ENCODE data around the gene ELMO1. TPM values are rescaled to one million over a fixed set of nuclear protein-coding genes. Genes with fewer than 3 reads are reported as not detected.

Gene ELMO1
- total RNA-seq, 1 experiment from 2014 or later: 1.1 TPM

- TF ChIP-seq ZNF274 (IDR thresholded peaks at IDR 0.05; ENCODE audit: low read depth, low read length): no peak
Measured at GRCh38 chr7:37416378-37417106, 32.1 kb downstream of the ELMO1 start (continued).

GRCh38 chr7:37415629-37416028 is 33.0 kb downstream of the ELMO1 start:
- ATAC-seq (no peak), DNase-seq (ENCODE audit: low read depth, low spot score) (no peak)
- intact Hi-C loops (cut with micrococcal nuclease): no loop called here
- Histone ChIP-seq H3K4me3 (replicated peaks in 1 of 2; ENCODE audit: low read depth in 1 of 2, low read length in 2 of 2) (no peak overlapping the region), H3K4me1 (ENCODE audit: control insufficient read depth in 1 of 2, insufficient read depth in 2 of 2, low read length in 2 of 2) (no peaks in the 10 kb centered on the region), H3K36me3 (ENCODE audit: control insufficient read depth in 1 of 2, insufficient read depth in 2 of 2, low read length in 2 of 2) (no peaks in the 10 kb centered on the region), H3K27me3 (ENCODE audit: insufficient read depth, low read length) (peaks cover 42% of the 10 kb centered on the region), H3K9me2 (ENCODE audit: insufficient read depth) (no peaks in the 10 kb centered on the region), H3K4me2 (ENCODE audit: low read length) (no peak overlapping the region), H2AFZ (ENCODE audit: low read depth, low read length, poor library complexity, severe bottlenecking) (no peak overlapping the region), H3K9me3 (ENCODE audit: control insufficient read depth in 1 of 2, insufficient read depth in 1 of 2, low read depth in 1 of 2, low read length in 2 of 2) (no peaks in the 10 kb centered on the region; a peak in 1 of 4 replicates), H4K20me1 (ENCODE audit: insufficient read depth) (no peaks in the 10 kb centered on the region), H3K79me2 (ENCODE audit: insufficient read depth, low read length) (no peaks in the 10 kb centered on the region), H3K9ac (ENCODE audit: low read length) (no peak overlapping the region), H3K27ac (ENCODE audit: low read depth, low read length) (no peak overlapping the region)
- ChIA-PET POLR2A (no interaction called here), CTCF (no interaction called here), RAD21 (ENCODE audit: low non-redundant PET in 1 of 2, low total read pairs in 2 of 2, uncharacterized antibody in 2 of 2, unreplicated experiment in 2 of 2) (no interaction called here)
- TF ChIP-seq SP1 (IDR thresholded peaks at IDR 0.05; ENCODE audit: low read depth): no peak
- TF ChIP-seq ZBTB33 (IDR thresholded peaks at IDR 0.05; ENCODE audit: extremely low read depth, insufficient replicate concordance, low read length): no peak
- no peak for TF ChIP-seq EZH2phosphoT487 (IDR thresholded peaks at IDR 0.05; ENCODE audit: borderline replicate concordance)
- TF ChIP-seq JUND (IDR thresholded peaks at IDR 0.05): no peak
- no peak for TF ChIP-seq RAD21 (IDR thresholded peaks at IDR 0.05; ENCODE audit: low read depth)
- no peak for TF ChIP-seq REST (IDR thresholded peaks at IDR 0.05; ENCODE audit: low read depth)
- TF ChIP-seq EZH2 (IDR thresholded peaks at IDR 0.05): no peak
- TF ChIP-seq ZFX (IDR thresholded peaks at IDR 0.05): no peak
- TF ChIP-seq EGR1 (IDR thresholded peaks at IDR 0.05; ENCODE audit: low read depth): no peak
- TF ChIP-seq ATF3 (IDR thresholded peaks at IDR 0.05): no peak
- TF ChIP-seq MAX (IDR thresholded peaks at IDR 0.05): no peak
- no peak for TF ChIP-seq SRF (IDR thresholded peaks at IDR 0.05; ENCODE audit: low read depth)
- BruUV-seq (replicated peaks): no TSS peak
